SK-N-SH treated with all-trans-retinoic acid at 6 μM for 48 hours (cell line): ENCODE measurements around the gene PPP4C.

Experiments used
- ATAC-seq: fragments of 200-7000 bp; cut with Tn5 transposase; 3 replicates; pipeline ENCODE4 v1.9.1; 2020; ENCODE audit warnings: mild to moderate bottlenecking, moderate library complexity
- ARNTL ChIP-seq: fragments of 450-650 bp; formaldehyde crosslinking; IDR thresholded peaks from 2 replicates; pipeline ENCODE4 v1.5.0; 2020; ENCODE audit warnings: low read depth, mild to moderate bottlenecking, moderate library complexity, borderline replicate concordance
- BACH2 ChIP-seq: fragments of 250-450 bp; sonication (Bioruptor Pico); IDR thresholded peaks from 2 replicates; pipeline ENCODE4 v1.9.0; 2021; ENCODE audit warnings: mild to moderate bottlenecking, borderline replicate concordance
- CREB5 ChIP-seq: fragments of 250-450 bp; sonication (Bioruptor Pico); IDR thresholded peaks from 2 replicates; pipeline ENCODE4 v1.5.1; 2020; ENCODE audit warnings: low read depth, mild to moderate bottlenecking, moderate library complexity
- CSDC2 ChIP-seq: fragments of 250-450 bp; sonication (Bioruptor Pico); IDR thresholded peaks from 2 replicates; pipeline ENCODE4 v1.5.0; 2020; ENCODE audit warnings: mild to moderate bottlenecking, moderate library complexity
- CSRNP3 ChIP-seq: fragments of 250-450 bp; sonication (Bioruptor Pico); IDR thresholded peaks from 2 replicates; pipeline ENCODE4 v1.5.1; 2021; ENCODE audit warnings: mild to moderate bottlenecking, moderate library complexity
- ESRRG ChIP-seq: fragments of 250-450 bp; sonication (Bioruptor Pico); IDR thresholded peaks from 2 replicates; pipeline ENCODE4 v1.6.1; 2021; ENCODE audit warnings: mild to moderate bottlenecking
- ISL1 ChIP-seq: fragments of 250-450 bp; sonication (Bioruptor Pico); IDR thresholded peaks from 2 replicates; pipeline ENCODE4 v2.1.2; 2022; ENCODE audit warnings: mild to moderate bottlenecking, moderate library complexity
- OSR1 ChIP-seq: fragments of 250-450 bp; sonication (Bioruptor Pico); IDR thresholded peaks from 2 replicates; pipeline ENCODE4 v1.8.0; 2022; ENCODE audit warnings: moderate library complexity, mild to moderate bottlenecking, inconsistent platforms
- PATZ1 ChIP-seq: fragments of 250-450 bp; sonication (Bioruptor Pico); IDR thresholded peaks from 2 replicates; pipeline ENCODE4 v1.8.0; 2020; ENCODE audit warnings: mild to moderate bottlenecking, moderate library complexity, borderline replicate concordance
- PPARA ChIP-seq: fragments of 250-450 bp; sonication (Bioruptor Pico); IDR thresholded peaks from 2 replicates; pipeline ENCODE4 v1.5.0; 2020; ENCODE audit warnings: mild to moderate bottlenecking, borderline replicate concordance
- RARB ChIP-seq: fragments of 250-450 bp; sonication (Bioruptor Pico); IDR thresholded peaks from 2 replicates; pipeline ENCODE4 v1.8.0; 2021; ENCODE audit warnings: mild to moderate bottlenecking, moderate library complexity
- SNAI2 ChIP-seq: fragments of 250-450 bp; sonication (Bioruptor Pico); IDR thresholded peaks from 2 replicates; pipeline ENCODE4 v1.5.0; 2020; ENCODE audit warnings: mild to moderate bottlenecking, moderate library complexity
- TCF4 ChIP-seq: fragments of 250-450 bp; sonication (Bioruptor Pico); IDR thresholded peaks from 2 replicates; pipeline ENCODE4 v1.8.0; 2021; ENCODE audit warnings: mild to moderate bottlenecking, moderate library complexity, borderline replicate concordance
- TOX ChIP-seq: fragments of 250-450 bp; sonication (Bioruptor Pico); IDR thresholded peaks from 2 replicates; pipeline ENCODE4 v1.8.0; 2021; ENCODE audit warnings: mild to moderate bottlenecking, moderate library complexity, borderline replicate concordance
- TSHZ2 ChIP-seq: fragments of 250-450 bp; sonication (Bioruptor Pico); IDR thresholded peaks from 2 replicates; pipeline ENCODE4 v1.5.0; 2020; ENCODE audit warnings: mild to moderate bottlenecking, moderate library complexity
- ZFP3 ChIP-seq: fragments of 250-450 bp; sonication (Bioruptor Pico); IDR thresholded peaks from 2 replicates; pipeline ENCODE4 v1.5.0; 2020; ENCODE audit warnings: mild to moderate bottlenecking, moderate library complexity
- ZFP30 ChIP-seq: fragments of 450-650 bp; formaldehyde crosslinking; IDR thresholded peaks from 2 replicates; pipeline ENCODE4 v1.5.0; 2022; ENCODE audit warnings: mild to moderate bottlenecking, moderate library complexity
- ZNF565 ChIP-seq: fragments of 450-650 bp; formaldehyde crosslinking; conservative IDR thresholded peaks from 2 replicates; pipeline ENCODE4 v1.5.0; 2020; ENCODE audit warnings: low read depth, mild to moderate bottlenecking, moderate library complexity
- ZNF70 ChIP-seq: fragments of 450-650 bp; formaldehyde crosslinking; IDR thresholded peaks from 2 replicates; pipeline ENCODE4 v1.5.0; 2020; ENCODE audit warnings: mild to moderate bottlenecking, moderate library complexity
- ZNF8 ChIP-seq: fragments of 450-650 bp; formaldehyde crosslinking; IDR thresholded peaks from 2 replicates; pipeline ENCODE4 v1.5.0; 2020; ENCODE audit warnings: mild to moderate bottlenecking, moderate library complexity
- TF ChIP-seq, protein P1 (sequence below): fragments of 250-450 bp; sonication (Bioruptor Pico); IDR thresholded peaks from 2 replicates; pipeline ENCODE4 v1.8.0; 2021; ENCODE audit warnings: low read depth, mild to moderate bottlenecking, moderate library complexity, borderline replicate concordance

The PPP4C gene

DNA sequence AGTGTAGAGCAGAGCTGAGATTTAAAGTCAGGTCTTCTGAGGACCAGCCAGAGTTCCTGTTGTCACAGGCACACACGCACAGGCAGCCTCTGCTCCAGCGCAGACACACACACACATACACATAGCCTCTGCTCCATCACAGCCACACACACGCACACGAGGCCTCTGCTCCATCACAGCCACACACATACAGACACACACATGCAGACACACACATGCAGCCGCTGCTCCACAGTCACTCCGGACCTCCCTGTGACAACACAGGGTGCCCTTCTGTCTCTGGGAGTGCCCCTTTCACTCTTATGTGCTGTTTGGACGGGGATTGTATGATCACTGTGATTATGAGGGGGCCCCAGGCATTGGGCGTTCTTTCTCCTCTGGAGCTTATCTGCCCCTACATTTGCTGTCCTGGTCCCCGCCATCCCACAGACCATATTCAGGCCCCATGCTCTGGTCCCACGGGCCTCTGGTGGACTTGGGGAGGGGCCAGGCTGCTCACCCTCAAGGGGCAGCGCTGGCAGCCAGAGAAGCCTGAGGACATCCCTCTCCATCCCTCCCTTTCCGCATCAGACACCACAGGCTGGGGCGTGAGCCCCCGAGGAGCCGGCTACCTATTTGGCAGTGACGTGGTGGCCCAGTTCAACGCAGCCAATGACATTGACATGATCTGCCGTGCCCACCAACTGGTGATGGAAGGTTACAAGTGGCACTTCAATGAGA is 8.5 kb downstream of the PPP4C start:
- no peak for ATAC-seq
- TF ChIP-seq RARB (CRISPR knock-in tag) (no peak), PPARA (CRISPR knock-in tag) (no peak), BACH2 (no peak), ZFP30 (CRISPR knock-in tag) (no peak), TCF4 (CRISPR knock-in tag) (no peak), OSR1 (CRISPR knock-in tag) (no peak), TOX (no peak), CSRNP3 (CRISPR knock-in tag) (no peak), CREB5 (no peak), ZFP3 (CRISPR knock-in tag) (no peak), SNAI2 (CRISPR knock-in tag) (no peak), ARNTL (no peak), ZNF8 (no peak)
- TF ChIP-seq, protein P1, sequence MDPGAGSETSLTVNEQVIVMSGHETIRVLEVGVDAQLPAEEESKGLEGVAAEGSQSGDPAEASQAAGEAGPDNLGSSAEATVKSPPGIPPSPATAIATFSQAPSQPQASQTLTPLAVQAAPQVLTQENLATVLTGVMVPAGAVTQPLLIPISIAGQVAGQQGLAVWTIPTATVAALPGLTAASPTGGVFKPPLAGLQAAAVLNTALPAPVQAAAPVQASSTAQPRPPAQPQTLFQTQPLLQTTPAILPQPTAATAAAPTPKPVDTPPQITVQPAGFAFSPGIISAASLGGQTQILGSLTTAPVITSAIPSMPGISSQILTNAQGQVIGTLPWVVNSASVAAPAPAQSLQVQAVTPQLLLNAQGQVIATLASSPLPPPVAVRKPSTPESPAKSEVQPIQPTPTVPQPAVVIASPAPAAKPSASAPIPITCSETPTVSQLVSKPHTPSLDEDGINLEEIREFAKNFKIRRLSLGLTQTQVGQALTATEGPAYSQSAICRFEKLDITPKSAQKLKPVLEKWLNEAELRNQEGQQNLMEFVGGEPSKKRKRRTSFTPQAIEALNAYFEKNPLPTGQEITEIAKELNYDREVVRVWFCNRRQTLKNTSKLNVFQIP: no peak

DNA sequence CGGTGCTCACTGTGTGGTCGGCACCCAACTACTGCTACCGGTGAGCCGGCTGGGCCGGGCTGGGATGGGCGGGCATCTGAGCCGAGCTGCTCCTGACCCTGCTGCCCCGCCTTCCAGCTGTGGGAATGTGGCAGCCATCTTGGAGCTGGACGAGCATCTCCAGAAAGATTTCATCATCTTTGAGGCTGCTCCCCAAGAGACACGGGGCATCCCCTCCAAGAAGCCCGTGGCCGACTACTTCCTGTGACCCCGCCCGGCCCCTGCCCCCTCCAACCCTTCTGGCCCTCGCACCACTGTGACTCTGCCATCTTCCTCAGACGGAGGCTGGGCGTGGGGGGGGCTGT is 9.0 kb downstream of the PPP4C start:
- no peak for ATAC-seq
- TF ChIP-seq PATZ1 (CRISPR knock-in tag) (no peak), ESRRG (CRISPR knock-in tag) (no peak), SNAI2 (CRISPR knock-in tag) (no peak), ZNF70 (CRISPR knock-in tag) (no peak), ZFP30 (CRISPR knock-in tag) (no peak), BACH2 (no peak), ARNTL (no peak)
- TF ChIP-seq, all 23 proteins: peak for 0

GRCh38 chr16:30085247-30085646 is 9.5 kb downstream of the PPP4C start:
- no peak; the same call in 2 of the 3 replicates for ATAC-seq
- TF ChIP-seq RARB (CRISPR knock-in tag) (no peak), CSDC2 (CRISPR knock-in tag) (no peak), PATZ1 (CRISPR knock-in tag) (no peak), BACH2 (no peak), CREB5 (no peak), ZNF565 (no peak), ZNF8 (no peak), CSRNP3 (CRISPR knock-in tag) (no peak), ISL1 (CRISPR knock-in tag) (no peak), TSHZ2 (CRISPR knock-in tag) (no peak), ZFP3 (CRISPR knock-in tag) (no peak)
- TF ChIP-seq, protein P1: no peak
